Epithelial cell of proximal tubule (primary cell): ENCODE data around the gene FRMPD4. TPM values are rescaled to one million over a fixed set of nuclear protein-coding genes. Genes with fewer than 3 reads are reported as not detected.
"Not testable (repeated sequence)": the region's sequence is repeated elsewhere in the genome, so short reads cannot be mapped to it uniquely, and the experiment has no call there.

Experiments used
- DNase-seq: peaks from one replicate; pipeline ENCODE4 v3.0.0-alpha.2; 2011; ENCODE audit warnings: low read depth
- H3K4me3 ChIP-seq: 2 replicates; pipeline ENCODE4 v1.5.1; 2011; ENCODE audit warnings: low read depth, mild to moderate bottlenecking, low read length
- total RNA-seq: library from RNA; depleted of rRNA; stranded (reverse); fragments of >200 nt; gene quantifications from 2 replicates; pipeline ENCODE4 v1.2.3, GENCODE V29; 2015
- TF ChIP-seq, protein P1 (sequence below): conservative IDR thresholded peaks from 2 replicates; pipeline ENCODE4 v1.5.1; 2012; ENCODE audit warnings: low read depth, mild to moderate bottlenecking, low read length

Gene FRMPD4
- total RNA-seq, 1 donor from 2014 or later = 0.06 TPM

DNA sequence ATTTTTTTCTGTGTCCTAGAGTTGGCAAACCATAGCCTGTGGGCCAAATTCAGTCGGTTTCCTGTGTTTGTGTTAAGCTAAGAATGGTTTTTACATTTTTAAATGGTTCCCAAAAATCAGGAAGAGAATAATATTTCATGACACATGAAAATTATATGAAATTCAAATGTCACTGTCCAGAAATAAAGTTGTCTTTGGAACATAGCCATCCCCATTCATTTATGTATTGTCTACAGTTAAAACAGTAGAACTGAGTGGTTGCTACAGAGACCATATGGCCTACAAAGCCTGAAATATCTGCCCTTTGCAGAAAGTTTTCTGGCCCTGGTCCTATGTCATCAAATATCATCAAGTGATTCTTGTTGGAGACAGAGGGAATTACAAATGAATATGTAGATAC is 15.5 kb downstream of the FRMPD4 start:
- DNase-seq = no peak
- TF ChIP-seq, protein P1, sequence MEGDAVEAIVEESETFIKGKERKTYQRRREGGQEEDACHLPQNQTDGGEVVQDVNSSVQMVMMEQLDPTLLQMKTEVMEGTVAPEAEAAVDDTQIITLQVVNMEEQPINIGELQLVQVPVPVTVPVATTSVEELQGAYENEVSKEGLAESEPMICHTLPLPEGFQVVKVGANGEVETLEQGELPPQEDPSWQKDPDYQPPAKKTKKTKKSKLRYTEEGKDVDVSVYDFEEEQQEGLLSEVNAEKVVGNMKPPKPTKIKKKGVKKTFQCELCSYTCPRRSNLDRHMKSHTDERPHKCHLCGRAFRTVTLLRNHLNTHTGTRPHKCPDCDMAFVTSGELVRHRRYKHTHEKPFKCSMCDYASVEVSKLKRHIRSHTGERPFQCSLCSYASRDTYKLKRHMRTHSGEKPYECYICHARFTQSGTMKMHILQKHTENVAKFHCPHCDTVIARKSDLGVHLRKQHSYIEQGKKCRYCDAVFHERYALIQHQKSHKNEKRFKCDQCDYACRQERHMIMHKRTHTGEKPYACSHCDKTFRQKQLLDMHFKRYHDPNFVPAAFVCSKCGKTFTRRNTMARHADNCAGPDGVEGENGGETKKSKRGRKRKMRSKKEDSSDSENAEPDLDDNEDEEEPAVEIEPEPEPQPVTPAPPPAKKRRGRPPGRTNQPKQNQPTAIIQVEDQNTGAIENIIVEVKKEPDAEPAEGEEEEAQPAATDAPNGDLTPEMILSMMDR = no peak
- H3K4me3 ChIP-seq = no peak overlapping the region

DNA sequence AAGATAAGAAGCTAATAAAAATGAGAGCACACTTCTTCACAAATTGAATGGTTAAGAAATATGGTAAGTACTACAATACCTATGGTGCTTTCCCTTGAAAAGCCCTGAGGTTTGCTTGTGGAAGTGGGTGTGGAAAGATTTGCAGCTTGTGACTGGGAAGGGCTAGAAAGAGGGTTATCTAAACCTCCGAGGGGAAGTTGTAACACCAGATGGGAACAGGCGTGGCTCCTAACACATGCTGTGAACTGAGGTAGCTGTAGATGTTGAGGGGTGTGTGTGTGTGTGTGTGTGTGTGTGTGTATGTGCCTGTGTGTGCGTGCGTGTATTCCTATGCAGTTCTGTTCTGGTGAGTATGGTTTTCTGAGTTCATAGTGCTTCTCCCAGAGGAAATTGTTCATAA is 21.5 kb downstream of the FRMPD4 start:
- no peak overlapping the region for H3K4me3 ChIP-seq
- TF ChIP-seq, protein P1 = no peak
- DNase-seq = no peak

- TF ChIP-seq, protein P1 = no peak
- DNase-seq = no peak
- H3K4me3 ChIP-seq = no peak overlapping the region
Measured at GRCh38 chrX:12162420-12162819, 24.1 kb downstream of the FRMPD4 start.

DNA sequence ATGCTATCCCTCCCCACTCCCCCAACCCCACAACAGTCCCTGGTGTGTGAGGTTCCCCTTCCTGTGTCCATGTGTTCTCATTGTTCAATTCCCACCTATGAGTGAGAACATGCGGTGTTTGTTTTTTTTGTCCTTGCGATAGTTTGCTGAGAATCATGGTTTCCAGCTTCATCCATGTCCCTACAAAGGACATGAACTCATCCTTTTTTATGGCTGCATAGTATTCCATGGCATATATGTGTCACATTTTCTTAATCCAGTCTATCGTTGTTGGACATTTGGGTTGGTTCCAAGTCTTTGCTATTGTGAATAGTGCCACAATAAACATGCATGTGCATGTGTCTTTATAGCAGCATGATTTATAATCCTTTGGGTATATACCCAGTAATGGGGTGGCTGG is 25.9 kb downstream of the FRMPD4 start:
- not testable (repeated sequence) for H3K4me3 ChIP-seq, DNase-seq

GRCh38 chrX:12170755-12171154 is 32.5 kb downstream of the FRMPD4 start:
- no peak for DNase-seq
- no peak overlapping the region for H3K4me3 ChIP-seq
- TF ChIP-seq, protein P1 = no peak

- TF ChIP-seq, protein P1 = no peak
- H3K4me3 ChIP-seq = no peak overlapping the region
- DNase-seq = no peak
Measured at GRCh38 chrX:12174358-12174757, 36.1 kb downstream of the FRMPD4 start.

- TF ChIP-seq, protein P1 = no peak
- no peak for DNase-seq
- no peak overlapping the region for H3K4me3 ChIP-seq
Measured at GRCh38 chrX:12197030-12197429, 58.8 kb downstream of the FRMPD4 start.

- TF ChIP-seq, protein P1 = no peak
- H3K4me3 ChIP-seq = no peak overlapping the region
- no peak for DNase-seq
Measured at GRCh38 chrX:12206413-12206812, 68.1 kb downstream of the FRMPD4 start.
